Activated naive CD4-positive, alpha-beta T cell treated with anti-CD3 and anti-CD28 coated beads, Interleukin-2, amount 50 U/mL, for 72 hours (primary cell): ENCODE measurements around the gene SIK3. TPM values are rescaled to one million over a fixed set of nuclear protein-coding genes. Genes with fewer than 3 reads are reported as not detected.

Experiments used
- ATAC-seq, 2 donors: fragments of 150-1000 bp; cut with Tn5 transposase; 2 replicates each; pipeline ENCODE4 v1.10.0; 2021; ENCODE audit warnings: mild to moderate bottlenecking in 2 of 2, moderate library complexity in 2 of 2
- DNase-seq, 2 donors: peaks; one replicate each; pipeline ENCODE4 v3.0.0; 2021 to 2022; ENCODE audit warnings: low spot score in 2 of 2
- H3K27ac Mint-ChIP-seq, 2 donors: one replicate each; pipeline ENCODE4 v1.8.0; 2022; ENCODE audit warnings: mild to moderate bottlenecking in 2 of 2, mixed read lengths in 2 of 2
- H3K36me3 Mint-ChIP-seq, 2 donors: one replicate each; pipeline ENCODE4 v1.8.0; 2022; ENCODE audit warnings: mixed read lengths in 2 of 2
- H3K9me3 Mint-ChIP-seq, 2 donors: one replicate each; pipeline ENCODE4 v1.8.0; 2022; ENCODE audit warnings: mixed read lengths in 2 of 2
- total RNA-seq, 2 donors: library from RNA; stranded (reverse); gene quantifications; one replicate each; pipeline ENCODE4 v1.2.3, GENCODE V29; 2022

SIK3 gene
- total RNA-seq, 2 donors from 2014 or later, result 14.6 to 39.5 TPM

DNA sequence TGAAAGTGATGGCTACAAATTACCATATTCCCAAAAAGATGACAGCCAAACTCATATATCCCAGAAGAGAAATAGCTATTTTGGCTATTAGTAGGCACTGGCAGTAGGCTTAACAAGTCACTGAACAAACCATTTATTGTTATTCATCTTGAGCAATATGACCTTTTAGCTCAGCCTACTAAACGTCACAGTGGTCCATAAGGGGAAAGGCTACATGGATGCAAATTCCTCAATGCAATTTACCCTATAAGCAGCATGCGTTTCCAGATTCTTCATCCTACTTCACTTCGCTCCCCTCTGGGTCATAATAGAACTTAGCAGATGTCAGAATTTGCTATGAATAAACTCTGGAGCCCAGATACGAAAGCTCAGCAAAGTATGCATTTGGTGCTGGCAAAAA lies 114.0 kb downstream of the SIK3 start:
- no peaks in the 10 kb centered on the region for H3K9me3 Mint-ChIP-seq
- H3K27ac Mint-ChIP-seq, result peak overlapping the region in 1 of 2 donors; percentile 34
- H3K36me3 Mint-ChIP-seq, result peaks cover 0 to 12% of the 10 kb centered on the region in 2 donors
- ATAC-seq (no peak), DNase-seq (no peak)

DNA sequence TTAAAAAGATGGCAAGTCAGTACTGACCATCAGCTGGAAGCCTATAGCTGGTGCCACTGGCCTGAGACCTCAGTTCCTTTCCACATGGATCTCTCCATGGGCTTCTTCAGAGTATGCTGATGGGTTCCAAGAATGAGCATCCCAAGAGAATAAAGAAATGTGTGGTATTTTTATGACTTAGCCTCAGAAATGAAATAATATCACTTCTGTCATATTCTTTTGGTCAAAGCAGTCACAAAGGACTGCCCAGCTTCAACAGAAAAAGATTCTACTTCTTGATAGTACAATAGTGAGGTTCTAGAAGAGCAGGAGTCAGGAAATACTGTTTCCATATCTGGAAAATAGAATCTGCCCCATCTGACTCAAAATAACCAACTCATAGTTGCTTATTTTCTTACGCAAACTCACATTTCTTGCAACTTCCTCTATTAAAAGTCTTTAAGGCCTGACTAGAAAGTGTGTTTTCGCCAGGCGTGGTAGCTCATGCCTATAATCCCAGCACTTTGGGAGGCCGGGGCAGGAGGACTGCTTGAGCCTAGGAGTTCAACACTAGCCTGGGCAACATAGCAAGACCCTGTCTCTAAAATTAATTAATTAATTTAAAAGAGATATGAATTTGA lies 116.9 kb downstream of the SIK3 start:
- DNase-seq, result no peak
- H3K9me3 Mint-ChIP-seq, result no peaks in the 10 kb centered on the region
- H3K36me3 Mint-ChIP-seq, result peaks cover 0 to 9% of the 10 kb centered on the region in 2 donors
- no peak for ATAC-seq
- H3K27ac Mint-ChIP-seq, result peak overlapping the region; percentile 69 to 85

DNA sequence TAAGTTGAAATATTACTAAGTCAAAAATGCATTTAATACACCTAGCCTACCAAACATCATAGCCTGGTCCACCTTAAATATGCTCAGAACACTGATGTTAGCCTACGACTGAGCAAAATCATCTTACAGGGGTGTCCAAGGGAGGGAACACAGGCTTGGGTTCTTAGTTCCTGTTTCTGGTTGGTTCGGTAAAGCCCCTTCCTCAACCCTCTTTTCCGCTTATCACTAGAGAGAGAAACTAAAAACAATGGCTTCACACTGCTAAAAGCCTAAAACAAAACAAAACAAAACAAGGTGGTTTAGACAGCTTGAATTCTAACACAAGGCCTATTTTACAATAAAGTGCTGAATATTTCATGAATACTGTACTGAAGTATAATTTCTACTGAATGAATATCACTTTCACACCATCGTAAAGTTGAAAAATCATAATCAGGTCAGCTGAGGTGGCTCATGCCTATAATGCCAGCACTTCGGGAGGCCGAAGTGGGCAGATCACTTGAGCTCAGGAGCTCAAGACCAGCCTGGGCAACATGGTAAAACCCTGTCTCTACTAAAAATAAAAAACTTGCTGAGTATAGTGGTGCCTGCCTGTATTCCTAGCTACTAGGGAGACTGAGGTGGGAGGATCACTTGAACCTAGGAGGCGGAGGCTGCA lies 118.0 kb downstream of the SIK3 start:
- DNase-seq, result no peak
- Mint-ChIP-seq H3K36me3 (peaks cover 0 to 13% of the 10 kb centered on the region in 2 donors), H3K9me3 (no peaks in the 10 kb centered on the region), H3K27ac (peak overlapping the region; percentile 69 to 85)
- peak; percentile 42 to 73 for ATAC-seq

DNA sequence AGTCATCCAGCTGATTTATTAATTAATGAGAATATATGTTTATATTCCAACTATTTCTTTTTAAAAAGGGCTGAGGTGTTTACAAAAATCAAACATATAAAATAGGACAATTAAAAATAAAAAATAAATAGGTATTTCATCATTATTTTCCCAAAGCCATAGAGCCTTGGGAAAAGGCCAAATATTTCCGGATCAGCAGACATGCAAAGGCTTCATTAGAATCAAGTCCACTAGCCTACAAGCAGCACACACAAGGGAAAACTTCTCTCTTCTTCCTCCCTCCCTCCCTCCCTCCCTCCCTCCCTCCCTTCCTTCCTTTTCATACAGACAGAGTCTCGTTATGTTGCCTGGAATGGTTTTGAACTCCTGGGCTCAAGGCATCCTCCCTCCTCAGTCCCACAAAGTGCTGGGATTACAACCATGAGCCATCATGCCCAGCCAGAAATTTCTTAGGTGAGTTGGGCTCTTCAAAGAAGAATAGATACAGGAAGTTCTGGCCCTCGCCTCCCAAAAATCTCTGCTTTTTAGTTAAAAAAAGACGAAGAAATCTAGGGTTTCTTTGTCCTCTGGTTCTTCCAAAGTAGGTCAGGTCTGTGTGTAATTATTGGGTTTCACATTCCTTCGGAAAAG lies 121.2 kb downstream of the SIK3 start:
- H3K27ac Mint-ChIP-seq, result no peak overlapping the region
- no peak for DNase-seq
- ATAC-seq, result no peak
- peaks cover 0 to 13% of the 10 kb centered on the region in 2 donors for H3K36me3 Mint-ChIP-seq
- no peaks in the 10 kb centered on the region for H3K9me3 Mint-ChIP-seq

DNA sequence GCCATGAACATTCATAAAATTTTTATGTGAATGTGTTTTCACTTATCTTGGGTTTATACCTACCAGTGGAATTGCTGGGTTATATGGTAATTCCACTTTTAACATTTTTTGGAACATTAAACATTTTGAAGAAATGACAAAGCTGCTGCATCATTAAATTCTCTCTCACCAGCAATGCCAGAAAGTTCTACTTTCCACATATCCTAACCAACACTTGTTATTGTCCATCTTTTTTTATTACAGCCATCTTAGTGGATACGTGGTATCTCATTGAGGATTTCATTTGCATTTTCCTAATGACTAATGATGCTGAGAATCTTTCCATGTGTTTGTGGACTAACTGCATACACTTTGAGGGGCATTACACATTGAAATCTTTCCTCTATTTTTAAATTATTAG lies 122.6 kb downstream of the SIK3 start:
- Mint-ChIP-seq H3K36me3 (peaks cover 0 to 13% of the 10 kb centered on the region in 2 donors), H3K27ac (no peak overlapping the region), H3K9me3 (no peaks in the 10 kb centered on the region)
- DNase-seq (no peak), ATAC-seq (no peak)

DNA sequence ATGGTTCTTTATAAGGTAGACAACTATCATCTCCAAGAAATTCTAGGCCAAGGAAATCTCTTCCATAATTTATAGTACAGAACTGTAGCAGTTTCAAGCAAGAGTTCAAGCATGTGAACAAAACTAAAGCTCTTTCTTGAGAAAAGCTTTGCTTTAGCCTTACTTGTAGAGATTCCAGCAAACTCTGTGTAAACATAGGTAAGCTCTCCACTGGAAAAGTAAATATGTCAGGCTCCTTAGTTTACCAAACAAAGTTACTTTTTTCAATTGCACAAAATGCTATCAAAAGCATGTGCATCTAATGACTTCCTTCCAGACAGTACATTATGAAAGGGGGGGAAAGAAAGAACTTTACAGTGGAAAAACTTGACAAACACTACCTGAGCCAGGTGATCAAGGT lies 125.0 kb downstream of the SIK3 start:
- Mint-ChIP-seq H3K9me3 (no peaks in the 10 kb centered on the region), H3K36me3 (peaks cover 0 to 10% of the 10 kb centered on the region in 2 donors), H3K27ac (no peak overlapping the region)
- ATAC-seq (no peak), DNase-seq (no peak)

DNA sequence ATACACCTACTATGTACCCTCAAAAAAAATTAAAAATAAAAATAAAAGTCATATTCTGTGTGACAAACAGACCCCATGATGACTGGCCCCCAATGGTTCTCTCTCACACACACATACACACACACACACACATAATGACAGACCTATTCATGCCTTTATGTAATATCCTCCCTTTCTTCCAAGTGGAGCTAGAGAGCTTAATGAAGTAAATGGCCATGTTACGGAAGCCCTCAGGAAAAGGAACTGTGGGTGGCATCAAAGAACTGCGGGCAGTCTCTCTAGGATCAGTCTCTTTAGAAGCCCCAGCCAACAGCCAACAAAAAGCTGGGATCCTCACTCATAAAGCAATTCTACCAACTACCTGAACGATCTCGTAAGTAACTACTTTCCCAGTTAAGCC lies 125.5 kb downstream of the SIK3 start:
- ATAC-seq, result no peak
- no peak for DNase-seq
- Mint-ChIP-seq H3K9me3 (no peaks in the 10 kb centered on the region), H3K36me3 (peaks cover 0 to 7% of the 10 kb centered on the region in 2 donors), H3K27ac (no peak overlapping the region)

DNA sequence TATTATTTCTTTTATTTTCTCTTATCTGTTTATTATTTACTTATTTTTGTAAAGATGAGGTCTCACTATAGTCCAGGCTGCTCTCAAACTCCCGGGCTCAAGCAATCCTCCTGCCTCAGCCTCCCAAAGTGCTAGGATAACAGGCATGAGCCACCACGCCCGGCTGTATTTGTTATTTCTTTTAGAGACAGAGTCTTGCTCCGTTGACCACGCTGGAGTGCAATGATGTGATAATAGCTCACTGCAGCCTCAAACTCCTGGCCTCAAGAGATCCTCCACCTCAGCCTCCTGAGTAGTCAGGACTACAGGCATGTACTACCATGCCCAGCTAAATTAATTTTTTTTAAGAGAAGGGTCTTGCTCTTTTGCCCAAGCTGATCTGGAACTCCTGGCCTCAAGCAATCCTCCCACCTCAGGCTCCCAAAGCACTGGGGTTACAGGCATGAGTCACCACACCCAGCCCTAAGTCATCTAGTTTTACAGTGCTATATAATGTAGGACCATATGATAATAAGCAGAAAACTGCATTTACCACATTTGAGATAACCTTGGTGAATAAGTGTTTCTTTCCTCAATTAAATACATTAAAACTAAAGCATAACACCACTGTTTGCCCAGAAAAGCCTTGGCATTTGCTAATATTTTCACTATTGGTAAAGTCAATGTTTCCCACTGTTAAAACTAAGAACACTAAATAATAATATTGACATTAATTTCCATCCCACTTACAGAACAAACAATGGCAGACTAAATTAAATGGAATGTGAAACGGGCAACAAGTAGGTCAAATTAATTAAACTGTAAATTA lies 127.5 kb downstream of the SIK3 start:
- ATAC-seq (peak in 1 of 2 donors; percentile 69), DNase-seq (no peak)
- Mint-ChIP-seq H3K36me3 (no peaks in the 10 kb centered on the region), H3K27ac (no peak overlapping the region), H3K9me3 (no peaks in the 10 kb centered on the region)

DNA sequence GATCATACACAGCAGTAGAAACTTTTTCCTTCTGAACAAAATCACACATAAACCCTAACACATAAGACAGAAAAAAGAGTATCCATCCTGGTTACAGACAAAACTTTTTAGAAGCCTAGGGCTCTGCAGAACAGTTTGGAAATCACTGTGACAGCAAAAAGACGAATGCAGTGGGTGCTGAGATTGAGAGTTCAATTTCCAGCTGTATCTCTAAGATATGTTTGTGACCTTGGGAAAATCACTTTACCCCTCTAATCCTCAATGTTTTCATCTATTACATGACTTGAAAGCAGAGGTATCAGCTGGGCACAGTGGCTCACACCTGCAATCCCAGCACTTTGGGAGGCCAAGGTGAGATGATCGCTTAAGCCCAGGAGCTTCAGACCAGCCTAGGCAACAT lies 128.5 kb downstream of the SIK3 start:
- DNase-seq, result no peak
- peak overlapping the region in 1 of 2 donors; percentile 2 for H3K27ac Mint-ChIP-seq
- no peaks in the 10 kb centered on the region for H3K9me3 Mint-ChIP-seq
- no peaks in the 10 kb centered on the region for H3K36me3 Mint-ChIP-seq
- ATAC-seq, result no peak

DNA sequence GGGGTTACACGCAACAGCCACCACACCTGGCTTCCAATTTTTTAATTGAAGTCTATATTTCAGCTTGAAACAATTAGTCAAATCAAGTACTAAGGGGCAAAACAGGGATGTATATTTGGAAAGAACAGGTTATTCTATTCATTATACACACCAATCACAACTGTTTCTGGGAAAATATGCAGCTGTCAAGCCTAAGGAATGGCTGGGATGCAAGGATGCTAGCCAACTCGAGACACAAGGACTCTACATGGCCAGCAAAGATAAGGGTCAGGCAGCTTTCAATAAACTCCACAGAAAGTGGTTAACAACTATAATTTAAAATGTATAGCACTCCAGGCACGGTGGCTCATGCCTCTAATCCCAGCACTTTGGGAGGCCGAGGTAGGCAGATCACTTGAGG lies 134.0 kb downstream of the SIK3 start:
- H3K27ac Mint-ChIP-seq, result no peak overlapping the region
- DNase-seq (no peak), ATAC-seq (no peak)
- H3K36me3 Mint-ChIP-seq, result no peaks in the 10 kb centered on the region
- H3K9me3 Mint-ChIP-seq, result no peaks in the 10 kb centered on the region

DNA sequence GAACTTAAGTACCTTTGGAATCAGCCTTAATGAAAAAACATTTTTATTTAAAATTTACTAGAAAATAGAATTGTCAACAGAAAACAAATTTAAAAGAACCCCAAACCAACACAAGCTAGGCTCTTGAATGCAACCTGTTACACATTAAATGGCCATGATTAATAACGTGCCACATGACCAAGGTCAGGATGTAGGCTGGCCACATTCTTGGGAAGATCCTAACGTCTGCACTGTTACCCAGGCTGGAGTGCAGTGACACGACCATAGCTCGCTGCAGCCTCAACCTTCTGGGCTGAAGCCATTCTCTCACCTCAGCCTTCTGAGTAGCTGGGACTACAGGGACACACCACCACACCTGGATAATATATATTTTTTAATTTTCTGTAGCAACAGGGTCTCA lies 134.4 kb downstream of the SIK3 start:
- Mint-ChIP-seq H3K27ac (no peak overlapping the region), H3K9me3 (no peaks in the 10 kb centered on the region), H3K36me3 (no peaks in the 10 kb centered on the region)
- ATAC-seq, result no peak
- no peak for DNase-seq

DNA sequence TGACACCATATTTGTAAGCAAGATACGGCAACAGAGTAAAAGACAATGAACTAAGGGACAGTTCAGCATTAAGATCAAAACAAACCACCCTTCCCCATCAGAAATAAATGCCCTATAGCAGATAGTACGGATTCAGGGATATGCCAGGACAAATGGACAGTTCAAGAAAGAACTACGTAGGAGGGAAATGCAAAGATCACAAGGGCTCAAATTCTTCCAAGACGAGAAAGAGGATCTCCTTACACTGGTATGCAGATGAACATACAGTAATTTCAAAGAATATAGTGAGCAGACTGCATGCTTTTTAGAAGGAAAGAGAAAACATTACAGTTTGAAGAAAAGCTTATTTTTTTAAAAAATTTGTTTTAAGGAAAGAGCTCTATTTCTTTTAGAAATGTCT lies 136.1 kb downstream of the SIK3 start:
- ATAC-seq, result no peak
- H3K27ac Mint-ChIP-seq, result no peak overlapping the region
- no peaks in the 10 kb centered on the region for H3K36me3 Mint-ChIP-seq

DNA sequence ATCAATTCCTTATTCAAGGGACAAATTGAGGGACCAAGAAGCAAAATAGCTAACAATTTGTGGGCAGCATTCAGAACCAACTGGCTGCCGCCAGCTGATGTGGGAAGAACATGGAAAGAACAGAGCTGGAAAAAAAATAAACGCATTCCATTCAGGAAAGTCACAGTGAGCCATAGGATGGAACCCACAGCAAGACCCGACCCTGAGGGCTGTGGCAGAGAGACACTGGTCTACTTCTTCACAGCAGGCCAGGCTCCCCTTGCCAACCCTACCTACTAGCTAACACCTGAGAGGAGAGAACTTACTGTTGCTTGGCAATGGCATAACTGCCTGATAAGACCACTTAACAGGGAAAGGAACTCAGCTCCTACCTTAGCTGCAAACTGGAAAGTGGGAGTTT lies 137.3 kb downstream of the SIK3 start:
- peaks cover 0 to 5% of the 10 kb centered on the region in 2 donors for H3K36me3 Mint-ChIP-seq
- no peaks in the 10 kb centered on the region for H3K9me3 Mint-ChIP-seq
- no peak overlapping the region for H3K27ac Mint-ChIP-seq
- DNase-seq, result no peak
- no peak for ATAC-seq

More for the DNA sequence above, 136.1 kb downstream of the SIK3 start:
- no peaks in the 10 kb centered on the region for H3K9me3 Mint-ChIP-seq
- no peak for DNase-seq

DNA sequence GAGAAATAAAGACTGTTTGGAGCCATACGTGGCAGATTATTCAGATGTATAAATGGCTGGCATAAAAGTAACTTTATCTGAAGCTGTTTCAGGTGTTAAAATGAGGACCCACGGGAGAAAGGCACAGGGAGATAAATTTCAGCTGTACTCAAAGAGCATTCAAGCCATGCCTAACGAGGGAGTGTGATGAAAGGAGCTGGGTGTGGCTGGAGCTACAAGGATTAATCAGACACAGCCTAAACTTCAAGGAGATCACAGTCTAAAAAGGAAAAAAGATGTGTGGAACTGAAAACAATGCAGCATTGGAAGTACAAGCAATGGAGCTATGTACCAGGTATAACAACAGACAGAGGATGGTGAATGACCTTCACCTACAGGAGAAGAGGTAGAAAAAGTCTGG lies 140.0 kb downstream of the SIK3 start:
- H3K27ac Mint-ChIP-seq, result no peak overlapping the region
- H3K36me3 Mint-ChIP-seq, result peaks cover 0 to 5% of the 10 kb centered on the region in 2 donors
- no peaks in the 10 kb centered on the region for H3K9me3 Mint-ChIP-seq
- ATAC-seq, result no peak
- DNase-seq, result no peak

DNA sequence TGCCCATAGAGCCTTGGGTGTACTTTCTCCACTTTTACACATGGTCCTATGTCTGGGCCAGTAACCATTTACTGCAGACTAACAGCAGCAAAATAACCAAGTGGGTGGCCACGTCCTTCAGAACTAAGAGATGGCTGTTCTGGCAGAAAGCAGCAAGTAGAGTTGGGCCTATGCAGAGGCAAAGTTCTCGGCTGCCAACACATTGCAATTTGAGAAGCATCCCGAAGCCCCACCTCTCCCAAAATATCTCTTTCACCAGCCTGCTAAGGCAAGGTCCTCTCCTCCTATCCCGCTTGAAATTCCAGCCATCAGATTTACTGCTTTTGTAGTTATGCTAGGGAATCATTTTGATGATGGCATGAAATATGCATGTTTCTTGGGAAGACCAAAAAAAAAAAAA lies 142.3 kb downstream of the SIK3 start:
- Mint-ChIP-seq H3K27ac (no peak overlapping the region), H3K9me3 (no peaks in the 10 kb centered on the region), H3K36me3 (peaks cover 0 to 5% of the 10 kb centered on the region in 2 donors)
- ATAC-seq (no peak), DNase-seq (no peak)

DNA sequence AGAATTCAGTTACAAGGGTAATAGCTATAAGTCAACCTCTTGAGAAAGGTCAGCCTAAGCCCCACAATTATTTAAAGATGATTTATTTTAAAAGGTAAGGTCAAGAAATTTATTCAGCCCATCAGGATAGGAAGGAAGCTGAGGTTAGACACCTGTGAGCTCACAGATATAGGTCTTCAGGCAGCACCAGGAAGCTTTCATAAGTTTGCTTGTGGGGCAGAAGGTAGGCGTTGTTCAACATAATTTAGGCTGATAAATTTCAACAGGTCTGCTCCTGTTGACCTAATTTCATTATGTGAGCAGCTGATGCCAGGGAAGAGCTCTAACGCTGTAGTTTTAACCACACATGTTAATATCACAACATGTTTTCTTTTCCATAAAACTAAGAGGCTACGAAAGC lies 142.7 kb downstream of the SIK3 start:
- DNase-seq (no peak), ATAC-seq (no peak)
- Mint-ChIP-seq H3K36me3 (peaks cover 0 to 5% of the 10 kb centered on the region in 2 donors), H3K27ac (no peak overlapping the region), H3K9me3 (no peaks in the 10 kb centered on the region)
